Measurements from ENCODE around the gene ZNHIT2. TPM values are rescaled to one million over a fixed set of nuclear protein-coding genes. Genes with fewer than 3 reads are reported as not detected.

ZNHIT2 gene
- total RNA-seq: 1 to 10 TPM in 3 of 4 donors, not detected in 1; 4.6 to 9.6 (median 5.7) TPM

DNA sequence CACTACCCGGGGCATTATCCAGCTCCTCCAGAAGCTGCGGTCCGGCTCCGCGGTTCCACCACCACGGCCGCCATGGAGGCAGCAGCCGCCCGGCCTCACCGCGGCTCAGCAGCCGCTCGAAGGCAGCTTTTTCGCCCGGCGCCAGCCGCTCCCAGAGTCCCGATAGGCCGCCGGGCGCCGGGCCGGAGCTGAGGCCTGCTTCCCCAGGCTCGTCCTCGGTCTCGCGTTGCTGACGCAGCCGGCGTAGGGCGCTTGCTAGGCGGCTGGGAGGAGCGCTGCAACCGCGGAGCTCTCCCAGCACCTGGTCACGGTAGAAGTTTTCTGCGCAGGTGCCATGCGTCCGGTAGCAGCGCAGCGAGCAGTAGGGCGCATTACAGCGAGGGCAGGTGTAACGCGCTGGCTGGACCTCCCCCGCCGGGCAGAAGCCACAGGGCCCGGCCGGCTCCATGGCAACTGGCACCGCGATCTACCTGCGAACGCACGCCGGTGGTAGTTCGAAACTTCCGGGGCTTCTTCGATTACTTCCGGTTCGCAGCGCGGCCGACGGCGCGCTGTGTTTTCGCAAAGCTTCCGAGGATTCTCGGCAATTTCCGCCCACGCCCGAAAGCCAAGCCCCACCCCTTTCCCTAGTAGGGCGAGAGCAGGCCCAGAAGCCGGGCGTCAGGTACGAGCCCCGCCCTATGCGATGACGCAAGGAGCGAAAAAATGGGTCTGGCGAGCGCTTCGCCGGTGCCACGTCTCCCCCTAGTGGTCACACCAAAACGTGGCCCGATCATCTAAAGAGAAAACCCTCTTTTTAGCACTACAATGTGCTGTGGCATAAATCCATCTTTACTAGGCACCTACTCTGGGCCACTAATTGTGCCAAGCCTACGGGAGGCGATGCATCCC is at the start of gene ZNHIT2:
TSS of gene ZNHIT2 (minus strand) at position 496 of the 891 bp plus-strand sequence. CDS start at position 448, 48 bp downstream.
- TF ChIP-seq CTCF (IDR thresholded peaks at IDR 0.05) (peak; percentile 92 to 98 (median 96)), POLR2A (IDR thresholded peaks at IDR 0.05) (peak in 1 of 2 donors; percentile 54)
- Histone ChIP-seq H3K27me3 (no peaks in the 10 kb centered on the region), H3K4me1 (peaks cover 8 to 27% of the 10 kb centered on the region in 2 donors), H3K4me3 (peak within 1 kb of the TSS; percentile 65 to 86), H3K27ac (peak within 1 kb of the TSS; percentile 80), H3K36me3 (no peaks in the 10 kb centered on the region), H3K9me3 (no peaks in the 10 kb centered on the region)
- peak; percentile 100 for DNase-seq
- intact Hi-C loops (cut with DNase I; ENCODE audit: low total_unique reads): no loop called here

- intact Hi-C loops (cut with DNase I; ENCODE audit: low total_unique reads): no loop called here
- H3K4me1 ChIP-seq: no peaks in the 10 kb centered on the region
- H3K36me3 ChIP-seq: no peaks in the 10 kb centered on the region
- H3K27me3 ChIP-seq: no peaks in the 10 kb centered on the region
- DNase-seq: no peak
- no peak overlapping the region for H3K27ac ChIP-seq
- H3K9me3 ChIP-seq: no peaks in the 10 kb centered on the region
- TF ChIP-seq POLR2A (IDR thresholded peaks at IDR 0.05) (no peak), CTCF (IDR thresholded peaks at IDR 0.05) (no peak)
- H3K4me3 ChIP-seq: no peak overlapping the region
These were observed 49.4 kb upstream of the ZNHIT2 start for GRCh38 chr11:65166893-65167292.

DNA sequence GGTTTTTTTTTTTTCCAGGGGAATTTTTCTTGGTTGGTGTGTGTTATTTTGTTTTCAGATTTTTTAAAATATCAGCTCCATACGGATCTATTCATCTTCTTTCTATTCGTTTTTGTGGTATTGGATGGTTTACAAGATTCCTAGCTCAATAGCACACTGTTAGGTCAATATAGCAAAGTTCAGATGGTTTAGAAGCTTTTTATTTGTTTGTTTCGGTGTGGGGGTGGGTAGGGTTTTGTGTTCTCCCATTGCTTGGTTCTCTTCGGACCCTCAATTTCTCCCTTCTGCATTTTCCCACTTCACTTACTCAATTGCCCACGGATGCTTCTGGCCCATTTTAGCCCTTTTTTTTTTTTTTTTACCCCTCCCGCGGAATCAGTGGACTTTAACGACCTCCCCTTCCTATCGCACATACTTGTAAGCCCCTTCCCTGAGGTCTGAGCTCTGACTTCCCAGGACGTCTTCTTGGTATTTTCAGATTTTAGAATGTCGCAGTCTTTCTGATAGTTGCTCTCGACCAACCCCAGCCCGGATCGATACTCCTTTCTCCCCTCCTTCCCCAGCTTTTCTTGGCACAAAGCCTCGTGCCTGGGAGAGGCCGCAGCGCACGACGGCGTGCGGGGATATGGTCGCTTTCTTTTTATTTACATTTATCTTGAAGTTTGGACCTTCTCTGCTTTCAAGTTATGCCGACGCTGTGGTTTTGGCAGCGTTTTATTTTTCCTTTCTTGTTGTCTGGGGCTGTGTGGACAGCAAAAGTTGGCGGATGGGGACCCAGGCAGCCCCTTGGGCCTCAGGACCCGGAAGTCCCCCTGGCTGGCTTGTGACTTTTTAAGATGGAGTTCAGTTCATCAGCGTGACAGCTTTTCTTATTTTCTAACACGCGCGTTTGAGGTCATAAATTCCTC is 48.2 kb upstream of the ZNHIT2 start:
- TF ChIP-seq POLR2A (IDR thresholded peaks at IDR 0.05) (no peak), CTCF (IDR thresholded peaks at IDR 0.05) (no peak)
- H3K4me3 ChIP-seq: peak overlapping the region in 1 of 2 donors; percentile 19
- no peaks in the 10 kb centered on the region for H3K9me3 ChIP-seq
- DNase-seq: no peak
- no peaks in the 10 kb centered on the region for H3K27me3 ChIP-seq
- H3K36me3 ChIP-seq: no peaks in the 10 kb centered on the region
- no peaks in the 10 kb centered on the region for H3K4me1 ChIP-seq
- H3K27ac ChIP-seq: peak overlapping the region; percentile 10 to 49
- intact Hi-C loops (cut with DNase I; ENCODE audit: low total_unique reads): no loop called here

GRCh38 chr11:65163684-65164083 is 46.2 kb upstream of the ZNHIT2 start:
- Histone ChIP-seq H3K27ac (no peak overlapping the region), H3K4me3 (no peak overlapping the region), H3K4me1 (no peaks in the 10 kb centered on the region), H3K9me3 (no peaks in the 10 kb centered on the region), H3K27me3 (no peaks in the 10 kb centered on the region), H3K36me3 (no peaks in the 10 kb centered on the region)
- DNase-seq: no peak
- TF ChIP-seq POLR2A (IDR thresholded peaks at IDR 0.05): no peak
- TF ChIP-seq CTCF (IDR thresholded peaks at IDR 0.05): no peak
- intact Hi-C loops (cut with DNase I; ENCODE audit: low total_unique reads): no loop called here
